Measurements from ENCODE around the gene NHS. TPM values are rescaled to one million over a fixed set of nuclear protein-coding genes. Genes with fewer than 3 reads are reported as not detected.

NHS gene
- total and polyA plus RNA-seq, 2 experiments from 2014 or later = 0.72 to 0.89 TPM

DNA sequence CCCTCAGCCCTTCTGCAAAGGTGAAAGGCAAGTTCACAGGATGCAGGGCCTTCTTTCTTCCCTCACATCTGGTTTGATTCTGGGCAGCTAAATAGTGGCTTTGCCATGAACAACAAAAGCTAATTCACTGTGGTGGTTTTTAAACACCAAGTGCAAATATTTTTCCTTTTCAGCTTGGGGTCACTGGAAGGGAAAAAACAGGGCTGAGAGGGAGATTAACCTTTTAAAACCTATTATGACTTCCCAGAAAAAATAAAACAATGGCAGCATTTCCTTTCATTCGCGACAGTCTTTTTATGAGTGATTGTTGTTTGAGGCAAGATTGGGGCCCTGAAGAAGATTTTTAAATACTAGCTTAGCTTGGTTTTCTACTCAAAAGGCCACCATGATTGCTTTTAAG lies 258.5 kb downstream of the NHS start:
- TF ChIP-seq CTCF (IDR thresholded peaks at IDR 0.05; ENCODE audit: low read depth, low read length) = no peak
- no peak for DNase-seq (ENCODE audit: low read depth in 1 of 2, low spot score in 1 of 2)
- Histone ChIP-seq H3K27ac (no peak overlapping the region), H3K4me3 (no peak overlapping the region), H3K4me1 (ENCODE audit: low read depth) (peaks cover 2% of the 10 kb centered on the region), H3K36me3 (no peaks in the 10 kb centered on the region), H3K9me3 (ENCODE audit: low read depth) (no peaks in the 10 kb centered on the region), H3K27me3 (no peaks in the 10 kb centered on the region)

DNA sequence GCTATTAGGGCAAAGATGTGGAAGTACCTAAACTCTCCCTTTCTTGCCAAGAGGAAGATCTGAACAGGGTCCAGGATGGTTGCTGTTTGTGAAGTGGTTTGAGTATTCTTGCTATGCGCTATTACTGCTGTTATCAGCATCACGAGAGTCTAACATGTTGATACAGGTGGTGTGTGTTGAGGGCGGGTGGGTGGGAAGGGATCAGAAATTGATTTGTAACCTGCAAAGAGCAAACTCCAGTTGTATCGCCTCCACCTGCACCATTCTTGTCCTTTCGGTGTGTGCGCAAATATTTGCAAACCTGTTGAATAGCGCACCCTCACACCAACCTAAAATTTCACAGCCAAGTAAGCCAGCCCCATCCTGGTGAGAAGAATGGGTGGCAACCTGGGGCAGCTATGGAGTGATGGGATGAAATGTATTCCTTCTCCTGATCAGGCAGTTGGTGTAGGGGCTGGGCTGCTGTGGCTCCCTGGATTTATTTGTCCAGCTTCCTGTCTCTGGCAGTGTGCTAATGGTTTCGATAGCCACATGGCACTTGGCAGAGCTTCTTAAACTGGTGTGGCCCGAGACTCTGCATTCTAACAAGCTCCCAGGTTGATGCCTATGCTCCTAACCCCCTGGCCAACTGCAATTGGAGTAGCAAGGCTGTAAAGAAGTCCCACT lies 259.7 kb downstream of the NHS start:
- H3K27me3 ChIP-seq = no peaks in the 10 kb centered on the region
- TF ChIP-seq CTCF (IDR thresholded peaks at IDR 0.05; ENCODE audit: low read depth, low read length) = no peak
- peaks cover 2% of the 10 kb centered on the region for H3K4me1 ChIP-seq (ENCODE audit: low read depth)
- H3K4me3 ChIP-seq = no peak overlapping the region
- no peaks in the 10 kb centered on the region for H3K9me3 ChIP-seq (ENCODE audit: low read depth)
- no peak for DNase-seq (ENCODE audit: low read depth in 1 of 2, low spot score in 1 of 2)
- no peaks in the 10 kb centered on the region for H3K36me3 ChIP-seq
- no peak overlapping the region for H3K27ac ChIP-seq

- H3K4me3 ChIP-seq = no peak overlapping the region
- TF ChIP-seq CTCF (IDR thresholded peaks at IDR 0.05; ENCODE audit: low read depth, low read length) = no peak
- H3K27me3 ChIP-seq = no peaks in the 10 kb centered on the region
- no peaks in the 10 kb centered on the region for H3K9me3 ChIP-seq (ENCODE audit: low read depth)
- peak; percentile 28 to 78 for DNase-seq (ENCODE audit: low read depth in 1 of 2, low spot score in 1 of 2)
- no peaks in the 10 kb centered on the region for H3K36me3 ChIP-seq
- H3K27ac ChIP-seq = no peak overlapping the region
- H3K4me1 ChIP-seq (ENCODE audit: low read depth) = peaks cover 2% of the 10 kb centered on the region
These were observed 260.2 kb downstream of the NHS start for GRCh38 chrX:17635231-17635630.

GRCh38 chrX:17637235-17637634 lies 262.2 kb downstream of the NHS start:
- no peaks in the 10 kb centered on the region for H3K36me3 ChIP-seq
- H3K4me1 ChIP-seq (ENCODE audit: low read depth) = peaks cover 2% of the 10 kb centered on the region
- no peak overlapping the region for H3K4me3 ChIP-seq
- no peak overlapping the region for H3K27ac ChIP-seq
- H3K9me3 ChIP-seq (ENCODE audit: low read depth) = no peaks in the 10 kb centered on the region
- TF ChIP-seq CTCF (IDR thresholded peaks at IDR 0.05; ENCODE audit: low read depth, low read length) = no peak
- H3K27me3 ChIP-seq = no peaks in the 10 kb centered on the region
- DNase-seq (ENCODE audit: low read depth in 1 of 2, low spot score in 1 of 2) = no peak

DNA sequence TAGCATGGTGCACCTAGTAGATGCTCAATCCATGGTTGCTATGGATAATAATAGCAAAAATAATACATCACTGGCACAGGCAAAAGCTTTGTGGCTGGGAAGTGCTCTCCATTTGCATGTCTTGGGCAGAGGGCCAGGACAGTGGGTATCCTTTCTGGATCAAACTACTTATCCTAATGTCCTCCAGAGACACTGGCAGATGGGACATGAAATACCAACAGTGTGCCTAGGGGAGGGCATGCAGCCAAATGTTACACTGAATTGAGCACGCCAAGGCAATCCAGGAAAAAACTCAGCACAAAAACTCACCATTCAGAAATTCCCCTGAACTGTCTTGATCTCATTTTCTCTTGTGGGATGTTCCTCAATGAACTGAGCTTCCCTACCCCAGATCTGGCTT lies 263.7 kb downstream of the NHS start:
- no peak overlapping the region for H3K27ac ChIP-seq
- no peaks in the 10 kb centered on the region for H3K36me3 ChIP-seq
- H3K9me3 ChIP-seq (ENCODE audit: low read depth) = no peaks in the 10 kb centered on the region
- TF ChIP-seq CTCF (IDR thresholded peaks at IDR 0.05; ENCODE audit: low read depth, low read length) = no peak
- no peak for DNase-seq (ENCODE audit: low read depth in 1 of 2, low spot score in 1 of 2)
- H3K4me3 ChIP-seq = no peak overlapping the region
- peaks cover 2% of the 10 kb centered on the region for H3K4me1 ChIP-seq (ENCODE audit: low read depth)
- no peaks in the 10 kb centered on the region for H3K27me3 ChIP-seq
